ENCODE data around the gene GVQW3. TPM values are rescaled to one million over a fixed set of nuclear protein-coding genes. Genes with fewer than 3 reads are reported as not detected.

GVQW3 gene
- polyA plus RNA-seq, 1 donor: 5.4 TPM

- Histone ChIP-seq H3K36me3 (ENCODE audit: control insufficient read depth, insufficient read depth, low read length) (peaks cover 8% of the 10 kb centered on the region), H3K4me1 (ENCODE audit: control insufficient read depth, insufficient read depth, low read length) (peaks cover 2% of the 10 kb centered on the region), H3K9me3 (ENCODE audit: control insufficient read depth, low read depth, low read length) (no peaks in the 10 kb centered on the region), H3K27ac (ENCODE audit: low read length) (peak overlapping the region; percentile 85), H3K27me3 (ENCODE audit: control insufficient read depth, insufficient read depth, low read length) (no peaks in the 10 kb centered on the region), H3K4me3 (ENCODE audit: low read length) (peak overlapping the region; percentile 92)
- DNase-seq: peak in 1 of 2 donors; percentile 55
- WGBS (ENCODE audit: insufficient coverage, low lambda C conversion rate): 0% methylated on average over 1 of the region's 10 CpGs
Measured at GRCh38 chr11:76443268-76443980, 62.3 kb downstream of the GVQW3 start.

DNA sequence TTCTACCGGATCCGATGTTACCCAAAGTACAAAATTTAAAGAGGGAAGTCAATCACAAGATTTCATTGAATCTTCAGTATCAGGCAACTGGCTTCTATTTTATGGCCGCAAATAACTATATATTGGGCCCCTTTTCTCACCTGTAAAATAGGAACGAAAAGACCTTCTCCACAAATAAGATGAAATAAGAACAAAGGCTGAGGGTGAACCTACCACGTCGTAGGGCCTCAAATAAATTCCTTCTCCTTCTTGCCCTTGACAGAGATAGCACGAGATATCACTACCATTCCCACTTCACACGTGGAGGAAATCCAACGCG is 62.9 kb downstream of the GVQW3 start:
- H3K36me3 ChIP-seq (ENCODE audit: control insufficient read depth, insufficient read depth, low read length): peaks cover 8% of the 10 kb centered on the region
- H3K4me1 ChIP-seq (ENCODE audit: control insufficient read depth, insufficient read depth, low read length): peaks cover 2% of the 10 kb centered on the region
- DNase-seq: no peak
- peak overlapping the region; percentile 85 for H3K27ac ChIP-seq (ENCODE audit: low read length)
- no peaks in the 10 kb centered on the region for H3K9me3 ChIP-seq (ENCODE audit: control insufficient read depth, low read depth, low read length)
- H3K27me3 ChIP-seq (ENCODE audit: control insufficient read depth, insufficient read depth, low read length): no peaks in the 10 kb centered on the region
- peak overlapping the region; percentile 92 for H3K4me3 ChIP-seq (ENCODE audit: low read length)
- 0% methylated on average over 3 of the region's 10 CpGs for WGBS (ENCODE audit: insufficient coverage, low lambda C conversion rate)

DNA sequence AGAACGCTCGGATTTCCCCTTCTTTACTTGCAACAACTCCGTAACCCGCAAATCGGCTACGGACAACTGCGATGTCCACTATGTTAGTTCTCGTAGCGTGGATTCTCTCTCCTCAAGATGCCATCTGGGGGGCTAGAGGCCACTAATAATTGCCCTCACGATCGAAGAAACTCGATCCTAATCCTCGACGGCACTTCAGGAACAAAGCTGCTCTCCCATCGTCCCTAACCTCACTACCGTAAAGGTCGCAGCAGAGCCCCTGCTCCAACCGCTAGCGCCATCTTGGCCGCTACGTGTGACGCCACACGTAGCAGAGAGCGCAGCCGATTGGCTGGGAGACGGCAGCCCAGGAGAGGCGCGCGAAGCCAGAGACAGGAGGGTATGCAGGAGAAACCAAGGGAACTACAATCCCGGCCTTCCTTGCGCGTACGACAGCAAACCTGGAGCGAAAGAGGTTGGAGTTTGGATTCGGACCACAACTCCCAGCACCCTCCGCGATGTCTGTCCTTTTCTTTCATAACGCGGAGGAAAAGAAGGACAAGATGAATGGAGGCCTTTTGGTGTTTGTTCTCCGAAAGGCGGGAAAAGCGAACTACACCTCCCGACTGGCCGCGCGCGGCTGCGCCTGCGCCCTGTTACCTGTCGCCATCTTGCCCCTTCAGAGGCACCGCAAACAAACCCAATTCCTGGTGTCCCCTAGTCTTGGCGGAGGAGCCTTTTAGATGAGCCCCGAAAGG is 63.4 kb downstream of the GVQW3 start, which contains the start of gene EMSY:
Gene EMSY (plus strand): TSS at position 635 of the 737 bp plus-strand sequence. CDS start 1,921 bp downstream, outside the sequence.
- peak within 1 kb of the TSS; percentile 85 for H3K27ac ChIP-seq (ENCODE audit: low read length)
- H3K36me3 ChIP-seq (ENCODE audit: control insufficient read depth, insufficient read depth, low read length): peaks cover 8% of the 10 kb centered on the region
- WGBS (ENCODE audit: insufficient coverage, low lambda C conversion rate): no CpG with 5 or more reads among the region's 53 CpGs
- DNase-seq: peak; percentile 99 to 100
- no peaks in the 10 kb centered on the region for H3K9me3 ChIP-seq (ENCODE audit: control insufficient read depth, low read depth, low read length)
- H3K27me3 ChIP-seq (ENCODE audit: control insufficient read depth, insufficient read depth, low read length): no peaks in the 10 kb centered on the region
- peaks cover 2% of the 10 kb centered on the region for H3K4me1 ChIP-seq (ENCODE audit: control insufficient read depth, insufficient read depth, low read length)
- H3K4me3 ChIP-seq (ENCODE audit: low read length): peak within 1 kb of the TSS; percentile 92

- no CpG with 5 or more reads among the region's 56 CpGs for WGBS (ENCODE audit: insufficient coverage, low lambda C conversion rate)
- Histone ChIP-seq H3K36me3 (ENCODE audit: control insufficient read depth, insufficient read depth, low read length) (peaks cover 11% of the 10 kb centered on the region), H3K27me3 (ENCODE audit: control insufficient read depth, insufficient read depth, low read length) (no peaks in the 10 kb centered on the region), H3K9me3 (ENCODE audit: control insufficient read depth, low read depth, low read length) (no peaks in the 10 kb centered on the region), H3K4me1 (ENCODE audit: control insufficient read depth, insufficient read depth, low read length) (peaks cover 2% of the 10 kb centered on the region), H3K27ac (ENCODE audit: low read length) (peak overlapping the region; percentile 85), H3K4me3 (ENCODE audit: low read length) (peak overlapping the region; percentile 92)
- DNase-seq: peak; percentile 77 to 91
Measured at GRCh38 chr11:76445121-76446084, 64.3 kb downstream of the GVQW3 start.

- Histone ChIP-seq H3K4me3 (ENCODE audit: low read length) (no peak overlapping the region), H3K9me3 (ENCODE audit: control insufficient read depth, low read depth, low read length) (no peaks in the 10 kb centered on the region), H3K27ac (ENCODE audit: low read length) (no peak overlapping the region), H3K4me1 (ENCODE audit: control insufficient read depth, insufficient read depth, low read length) (peaks cover 2% of the 10 kb centered on the region), H3K27me3 (ENCODE audit: control insufficient read depth, insufficient read depth, low read length) (no peaks in the 10 kb centered on the region), H3K36me3 (ENCODE audit: control insufficient read depth, insufficient read depth, low read length) (peaks cover 19% of the 10 kb centered on the region)
- DNase-seq: no peak
- no CpG with 5 or more reads among the region's 2 CpGs for WGBS (ENCODE audit: insufficient coverage, low lambda C conversion rate)
Measured at GRCh38 chr11:76448506-76448905, 67.4 kb downstream of the GVQW3 start.

DNA sequence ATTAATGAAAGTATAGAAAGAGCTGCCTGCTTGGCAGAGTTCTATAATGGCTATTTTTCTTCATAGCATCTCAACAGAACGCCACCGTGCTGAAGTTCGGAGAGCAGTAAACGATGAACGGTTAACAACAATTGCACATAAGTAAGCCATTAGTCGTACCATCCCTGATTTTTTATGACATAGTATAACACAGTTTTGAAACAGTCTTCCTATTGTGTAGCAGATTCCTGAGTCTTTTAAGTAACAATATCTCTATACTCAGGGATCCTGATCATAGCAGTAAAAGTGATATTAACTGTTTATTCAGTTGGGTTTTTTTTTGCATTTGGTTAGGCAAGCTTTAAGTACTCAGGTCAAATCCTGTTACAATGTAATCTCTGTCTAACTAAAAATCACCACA is 72.1 kb downstream of the GVQW3 start:
- peaks cover 14% of the 10 kb centered on the region for H3K36me3 ChIP-seq (ENCODE audit: control insufficient read depth, insufficient read depth, low read length)
- peak; percentile 12 to 48 for DNase-seq

GRCh38 chr11:76455331-76455730 is 74.2 kb downstream of the GVQW3 start:
- DNase-seq: no peak
- no CpG with 5 or more reads among the region's 2 CpGs for WGBS (ENCODE audit: insufficient coverage, low lambda C conversion rate)
- Histone ChIP-seq H3K4me3 (ENCODE audit: low read length) (no peak overlapping the region), H3K27me3 (ENCODE audit: control insufficient read depth, insufficient read depth, low read length) (no peaks in the 10 kb centered on the region), H3K4me1 (ENCODE audit: control insufficient read depth, insufficient read depth, low read length) (no peaks in the 10 kb centered on the region), H3K36me3 (ENCODE audit: control insufficient read depth, insufficient read depth, low read length) (peaks cover 23% of the 10 kb centered on the region), H3K9me3 (ENCODE audit: control insufficient read depth, low read depth, low read length) (no peaks in the 10 kb centered on the region), H3K27ac (ENCODE audit: low read length) (no peak overlapping the region)

More for the DNA sequence above, 72.1 kb downstream of the GVQW3 start:
- WGBS (ENCODE audit: insufficient coverage, low lambda C conversion rate): 60% methylated on average over 1 of the region's 6 CpGs
- Histone ChIP-seq H3K27me3 (ENCODE audit: control insufficient read depth, insufficient read depth, low read length) (no peaks in the 10 kb centered on the region), H3K4me3 (ENCODE audit: low read length) (no peak overlapping the region), H3K9me3 (ENCODE audit: control insufficient read depth, low read depth, low read length) (no peaks in the 10 kb centered on the region), H3K27ac (ENCODE audit: low read length) (no peak overlapping the region), H3K4me1 (ENCODE audit: control insufficient read depth, insufficient read depth, low read length) (no peaks in the 10 kb centered on the region)

DNA sequence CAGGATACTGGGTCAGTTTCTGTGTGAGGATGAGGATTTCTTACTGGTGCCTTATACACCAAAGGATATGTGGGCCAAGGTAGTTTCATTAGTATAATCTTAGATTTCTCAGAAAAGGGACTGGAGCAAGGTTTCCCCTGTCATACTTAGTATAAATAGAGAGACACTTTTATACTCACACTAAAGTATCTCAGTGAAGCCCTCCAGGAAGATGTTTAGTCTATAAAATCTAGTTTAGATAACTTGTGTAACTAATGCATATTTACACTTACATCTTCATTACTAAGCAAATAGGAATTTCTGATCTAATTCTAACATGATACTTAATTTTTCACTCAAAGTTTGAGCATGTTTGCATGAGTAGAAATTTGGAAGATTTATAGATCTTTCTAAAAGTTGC is 74.8 kb downstream of the GVQW3 start:
- DNase-seq: no peak
- no peak overlapping the region for H3K27ac ChIP-seq (ENCODE audit: low read length)
- peaks cover 24% of the 10 kb centered on the region for H3K36me3 ChIP-seq (ENCODE audit: control insufficient read depth, insufficient read depth, low read length)
- H3K4me1 ChIP-seq (ENCODE audit: control insufficient read depth, insufficient read depth, low read length): no peaks in the 10 kb centered on the region
- no peaks in the 10 kb centered on the region for H3K27me3 ChIP-seq (ENCODE audit: control insufficient read depth, insufficient read depth, low read length)
- no peaks in the 10 kb centered on the region for H3K9me3 ChIP-seq (ENCODE audit: control insufficient read depth, low read depth, low read length)
- H3K4me3 ChIP-seq (ENCODE audit: low read length): no peak overlapping the region

- DNase-seq: no peak
- Histone ChIP-seq H3K4me3 (ENCODE audit: low read length) (no peak overlapping the region), H3K27ac (ENCODE audit: low read length) (no peak overlapping the region), H3K9me3 (ENCODE audit: control insufficient read depth, low read depth, low read length) (no peaks in the 10 kb centered on the region), H3K27me3 (ENCODE audit: control insufficient read depth, insufficient read depth, low read length) (no peaks in the 10 kb centered on the region), H3K36me3 (ENCODE audit: control insufficient read depth, insufficient read depth, low read length) (peaks cover 21% of the 10 kb centered on the region), H3K4me1 (ENCODE audit: control insufficient read depth, insufficient read depth, low read length) (no peaks in the 10 kb centered on the region)
- no CpG with 5 or more reads among the region's 2 CpGs for WGBS (ENCODE audit: insufficient coverage, low lambda C conversion rate)
Measured at GRCh38 chr11:76456571-76456970, 75.4 kb downstream of the GVQW3 start.
